ENCODE results near the gene EML6. TPM values are rescaled to one million over a fixed set of nuclear protein-coding genes. Genes with fewer than 3 reads are reported as not detected.

The EML6 gene
- total RNA-seq, 4 donors from 2014 or later = 2.7 to 42.5 (median 11.9) TPM

DNA sequence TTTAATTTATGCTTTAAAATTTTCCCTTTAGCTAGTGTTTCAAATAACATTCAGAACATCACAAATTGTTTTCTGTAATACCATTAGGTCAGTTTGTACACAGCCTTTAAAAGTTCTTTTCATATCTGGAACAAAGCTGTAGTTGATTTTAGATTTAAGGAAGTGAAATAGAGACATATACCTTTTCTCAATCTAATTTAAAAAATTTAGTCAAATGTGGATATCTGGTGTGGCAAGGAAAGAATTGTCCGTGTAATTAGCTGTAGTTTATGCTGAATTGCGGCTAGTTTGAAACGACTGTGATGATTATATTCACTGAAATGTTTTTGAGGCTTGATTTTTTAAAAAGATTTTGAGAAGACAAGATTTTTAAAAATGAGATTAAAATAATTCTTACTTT, 59.9 kb downstream of the EML6 start:
- TF ChIP-seq CTCF (IDR thresholded peaks at IDR 0.05 in 4 of 5, conservative IDR thresholded peaks at IDR 0.05 in 1 of 5) (no peak), POLR2A (IDR thresholded peaks at IDR 0.05) (no peak)
- in situ Hi-C loops (cut with MboI; ENCODE audit: low sequenced_read_pairs in 4 of 4) (no loop called here), intact Hi-C loops (cut with DNase I; ENCODE audit: low total_unique reads) (no loop called here)
- Histone ChIP-seq H3K4me3 (no peak overlapping the region), H3K27me3 (no peaks in the 10 kb centered on the region), H3K27ac (no peak overlapping the region), H3K9me3 (no peaks in the 10 kb centered on the region), H3K4me1 (no peaks in the 10 kb centered on the region), H3K36me3 (no peaks in the 10 kb centered on the region)
- no peak for DNase-seq
- ATAC-seq = no peak

- ATAC-seq (no peak), DNase-seq (no peak)
- intact Hi-C loops (cut with DNase I; ENCODE audit: low total_unique reads) (no loop called here), in situ Hi-C loops (cut with MboI; ENCODE audit: low sequenced_read_pairs in 4 of 4) (no loop called here)
- TF ChIP-seq POLR2A (IDR thresholded peaks at IDR 0.05) (no peak), CTCF (IDR thresholded peaks at IDR 0.05 in 4 of 5, conservative IDR thresholded peaks at IDR 0.05 in 1 of 5) (no peak)
- no peak overlapping the region for H3K4me3 ChIP-seq
- H3K36me3 ChIP-seq = no peaks in the 10 kb centered on the region
- H3K27me3 ChIP-seq = no peaks in the 10 kb centered on the region
- no peaks in the 10 kb centered on the region for H3K9me3 ChIP-seq
- no peak overlapping the region for H3K27ac ChIP-seq
- no peaks in the 10 kb centered on the region for H3K4me1 ChIP-seq
Observed at GRCh38 chr2:54787270-54787669, 63.8 kb downstream of the EML6 start.

DNA sequence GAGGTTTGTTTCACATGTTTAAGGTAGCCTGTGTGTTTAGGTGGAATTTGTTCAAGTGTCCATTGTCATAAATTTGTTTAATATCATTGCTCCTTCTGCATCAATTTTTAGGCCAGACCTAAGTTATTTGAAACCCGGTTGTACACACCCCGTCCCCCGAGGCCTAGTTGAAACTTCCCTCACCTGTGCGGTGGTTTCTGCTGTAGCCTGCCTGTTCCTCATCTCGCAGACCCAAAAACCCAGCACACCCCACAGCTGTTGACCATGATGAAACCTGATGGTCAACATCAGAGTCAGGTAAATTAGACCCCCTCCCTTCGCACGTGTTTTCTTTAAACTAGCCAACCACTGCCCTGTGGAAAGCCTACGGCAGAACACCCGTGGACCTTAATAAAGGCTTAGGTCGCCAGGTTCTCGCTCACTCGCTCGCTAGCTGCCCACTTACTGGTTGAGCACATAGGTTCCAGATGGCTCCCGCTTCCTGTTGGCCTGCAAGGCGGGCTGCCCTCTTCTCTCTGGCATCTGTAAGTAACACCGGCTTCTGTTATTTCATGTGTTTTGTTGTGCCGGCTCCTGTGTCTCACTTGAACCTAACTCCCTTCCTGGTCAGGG, 64.4 kb downstream of the EML6 start:
- DNase-seq (no peak), ATAC-seq (no peak)
- Histone ChIP-seq H3K4me3 (no peak overlapping the region), H3K27me3 (no peaks in the 10 kb centered on the region), H3K27ac (no peak overlapping the region), H3K9me3 (no peaks in the 10 kb centered on the region), H3K36me3 (no peaks in the 10 kb centered on the region), H3K4me1 (no peaks in the 10 kb centered on the region)
- TF ChIP-seq CTCF (IDR thresholded peaks at IDR 0.05 in 4 of 5, conservative IDR thresholded peaks at IDR 0.05 in 1 of 5) (no peak), POLR2A (IDR thresholded peaks at IDR 0.05) (no peak)
- intact Hi-C loops (cut with DNase I; ENCODE audit: low total_unique reads) = no loop called here
- in situ Hi-C loops (cut with MboI; ENCODE audit: low sequenced_read_pairs in 4 of 4) = no loop called here

GRCh38 chr2:54789878-54790277, 66.4 kb downstream of the EML6 start:
- Histone ChIP-seq H3K36me3 (no peaks in the 10 kb centered on the region), H3K4me1 (no peaks in the 10 kb centered on the region), H3K27me3 (no peaks in the 10 kb centered on the region), H3K4me3 (no peak overlapping the region), H3K27ac (no peak overlapping the region), H3K9me3 (no peaks in the 10 kb centered on the region)
- TF ChIP-seq POLR2A (IDR thresholded peaks at IDR 0.05) = no peak
- no peak for TF ChIP-seq CTCF (IDR thresholded peaks at IDR 0.05 in 4 of 5, conservative IDR thresholded peaks at IDR 0.05 in 1 of 5)
- no peak for DNase-seq
- ATAC-seq = no peak
- in situ Hi-C loops (cut with MboI; ENCODE audit: low sequenced_read_pairs in 4 of 4) (no loop called here), intact Hi-C loops (cut with DNase I; ENCODE audit: low total_unique reads) (no loop called here)

DNA sequence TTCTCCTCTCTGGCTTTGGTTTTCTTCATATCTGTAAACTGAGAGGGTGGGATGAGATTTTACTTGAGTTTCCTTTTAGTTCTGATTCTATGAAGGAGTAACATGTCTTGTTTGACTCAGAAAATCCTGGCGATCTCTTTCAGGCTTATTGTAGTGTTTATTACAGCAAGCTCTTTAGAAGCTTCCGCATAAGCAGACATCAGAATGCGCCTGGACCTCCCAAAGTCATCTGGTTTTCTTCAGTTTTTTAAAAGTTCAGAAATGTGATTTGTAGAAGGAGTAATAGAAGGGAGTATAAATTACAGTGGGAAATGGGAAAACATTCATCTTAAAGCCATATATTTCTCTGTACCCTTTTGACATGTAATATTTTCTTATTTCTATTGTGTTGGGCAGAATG, 68.4 kb downstream of the EML6 start:
- Histone ChIP-seq H3K4me3 (no peak overlapping the region), H3K27ac (no peak overlapping the region), H3K36me3 (no peaks in the 10 kb centered on the region), H3K27me3 (no peaks in the 10 kb centered on the region), H3K9me3 (no peaks in the 10 kb centered on the region), H3K4me1 (no peaks in the 10 kb centered on the region)
- intact Hi-C loops (cut with DNase I; ENCODE audit: low total_unique reads) = no loop called here
- in situ Hi-C loops (cut with MboI; ENCODE audit: low sequenced_read_pairs in 4 of 4) = no loop called here
- TF ChIP-seq CTCF (IDR thresholded peaks at IDR 0.05 in 4 of 5, conservative IDR thresholded peaks at IDR 0.05 in 1 of 5) (no peak), POLR2A (IDR thresholded peaks at IDR 0.05) (no peak)
- no peak for ATAC-seq
- DNase-seq = no peak

Measured in gastrocnemius medialis (tissue), 4 donors.